Liver (tissue), 3 donors: Measurements from ENCODE around the gene TRAK2.

Experiments used
- ATF3 ChIP-seq: IDR thresholded peaks from 2 replicates; pipeline ENCODE4 v1.6.1; 2016; ENCODE audit warnings: antibody characterized with exemption
- CTCF ChIP-seq: fragments of 150-350 bp; IDR thresholded peaks from 2 replicates; pipeline ENCODE4 v1.5.1; 2017; ENCODE audit warnings: improper control_type of control experiment, low read depth, low read length; ENCODE audit not compliant: missing input control
- EGR1 ChIP-seq, 2 donors: IDR thresholded peaks; 2 replicates each; pipeline ENCODE4 v1.6.1; 2016 to 2018; ENCODE audit warnings: antibody characterized with exemption in 2 of 2, low read depth in 2 of 2
- MAX ChIP-seq: IDR thresholded peaks from 2 replicates; pipeline ENCODE4 v1.6.1; 2016; ENCODE audit warnings: antibody characterized with exemption
- RAD21 ChIP-seq, 2 donors: IDR thresholded peaks; 2 replicates each; pipeline ENCODE4 v1.6.1; 2016; ENCODE audit warnings: antibody characterized with exemption in 2 of 2, mild to moderate bottlenecking in 2 of 2
- REST ChIP-seq: IDR thresholded peaks from 2 replicates; pipeline ENCODE4 v1.6.1; 2016; ENCODE audit warnings: antibody characterized with exemption, mild to moderate bottlenecking
- TAF1 ChIP-seq: conservative IDR thresholded peaks from 2 replicates; pipeline ENCODE4 v1.6.1; 2016; ENCODE audit warnings: antibody characterized with exemption, mild to moderate bottlenecking
- donor health status: healthy.
- donor health status: healthy.

- no peak for TF ChIP-seq EGR1 (IDR thresholded peaks at IDR 0.05; ENCODE audit: low read depth in 2 of 2)
- TF ChIP-seq CTCF: no peak
- no peak for TF ChIP-seq TAF1
- no peak for TF ChIP-seq RAD21 (IDR thresholded peaks at IDR 0.05)
- no peak for TF ChIP-seq REST
- TF ChIP-seq ATF3: no peak
- no peak for TF ChIP-seq MAX
Measured at GRCh38 chr2:201425952-201426351, 25.3 kb downstream of the TRAK2 start.
